ENCODE measurements around the gene CSRP1. TPM values are rescaled to one million over a fixed set of nuclear protein-coding genes. Genes with fewer than 3 reads are reported as not detected.

CSRP1 gene
- total RNA-seq, 4 donors from 2014 or later = 22.7 to 91.1 (median 68.9) TPM

DNA sequence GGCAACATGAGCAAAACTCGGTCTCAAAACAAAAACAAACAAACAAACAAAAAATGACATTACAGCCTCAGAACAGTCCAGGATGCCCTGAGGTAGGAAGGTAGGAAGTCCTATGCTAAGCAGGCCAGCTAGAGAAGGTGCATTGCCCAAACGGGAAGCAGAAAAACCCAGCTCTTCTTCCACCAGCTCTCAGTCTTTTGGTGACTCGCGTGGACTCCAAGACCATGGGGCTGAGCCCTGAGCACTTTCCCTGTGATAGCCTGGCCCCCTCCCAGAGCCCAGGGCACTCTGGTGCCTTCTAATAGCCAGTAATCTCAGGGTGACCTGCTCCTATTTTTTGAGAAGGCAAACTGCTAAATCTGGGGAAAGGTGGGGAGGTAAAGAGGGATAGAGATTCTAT lies 54.1 kb downstream of the CSRP1 start:
- TF ChIP-seq, protein P1, sequence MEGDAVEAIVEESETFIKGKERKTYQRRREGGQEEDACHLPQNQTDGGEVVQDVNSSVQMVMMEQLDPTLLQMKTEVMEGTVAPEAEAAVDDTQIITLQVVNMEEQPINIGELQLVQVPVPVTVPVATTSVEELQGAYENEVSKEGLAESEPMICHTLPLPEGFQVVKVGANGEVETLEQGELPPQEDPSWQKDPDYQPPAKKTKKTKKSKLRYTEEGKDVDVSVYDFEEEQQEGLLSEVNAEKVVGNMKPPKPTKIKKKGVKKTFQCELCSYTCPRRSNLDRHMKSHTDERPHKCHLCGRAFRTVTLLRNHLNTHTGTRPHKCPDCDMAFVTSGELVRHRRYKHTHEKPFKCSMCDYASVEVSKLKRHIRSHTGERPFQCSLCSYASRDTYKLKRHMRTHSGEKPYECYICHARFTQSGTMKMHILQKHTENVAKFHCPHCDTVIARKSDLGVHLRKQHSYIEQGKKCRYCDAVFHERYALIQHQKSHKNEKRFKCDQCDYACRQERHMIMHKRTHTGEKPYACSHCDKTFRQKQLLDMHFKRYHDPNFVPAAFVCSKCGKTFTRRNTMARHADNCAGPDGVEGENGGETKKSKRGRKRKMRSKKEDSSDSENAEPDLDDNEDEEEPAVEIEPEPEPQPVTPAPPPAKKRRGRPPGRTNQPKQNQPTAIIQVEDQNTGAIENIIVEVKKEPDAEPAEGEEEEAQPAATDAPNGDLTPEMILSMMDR (IDR thresholded peaks at IDR 0.05 in 4 of 5, conservative IDR thresholded peaks at IDR 0.05 in 1 of 5) = no peak
- TF ChIP-seq POLR2A (IDR thresholded peaks at IDR 0.05) = no peak
- ATAC-seq (no peak), DNase-seq (peak in 1 of 2 donors; percentile 5)
- Histone ChIP-seq H3K36me3 (no peaks in the 10 kb centered on the region), H3K4me1 (peaks cover 44 to 50% of the 10 kb centered on the region in 2 donors), H3K27me3 (no peaks in the 10 kb centered on the region), H3K4me3 (no peak overlapping the region), H3K9me3 (no peaks in the 10 kb centered on the region), H3K27ac (no peak overlapping the region)
- intact Hi-C loops (cut with DNase I; ENCODE audit: low total_unique reads) = no loop called here
- in situ Hi-C loops (cut with MboI; ENCODE audit: low sequenced_read_pairs in 4 of 4) = no loop called here

DNA sequence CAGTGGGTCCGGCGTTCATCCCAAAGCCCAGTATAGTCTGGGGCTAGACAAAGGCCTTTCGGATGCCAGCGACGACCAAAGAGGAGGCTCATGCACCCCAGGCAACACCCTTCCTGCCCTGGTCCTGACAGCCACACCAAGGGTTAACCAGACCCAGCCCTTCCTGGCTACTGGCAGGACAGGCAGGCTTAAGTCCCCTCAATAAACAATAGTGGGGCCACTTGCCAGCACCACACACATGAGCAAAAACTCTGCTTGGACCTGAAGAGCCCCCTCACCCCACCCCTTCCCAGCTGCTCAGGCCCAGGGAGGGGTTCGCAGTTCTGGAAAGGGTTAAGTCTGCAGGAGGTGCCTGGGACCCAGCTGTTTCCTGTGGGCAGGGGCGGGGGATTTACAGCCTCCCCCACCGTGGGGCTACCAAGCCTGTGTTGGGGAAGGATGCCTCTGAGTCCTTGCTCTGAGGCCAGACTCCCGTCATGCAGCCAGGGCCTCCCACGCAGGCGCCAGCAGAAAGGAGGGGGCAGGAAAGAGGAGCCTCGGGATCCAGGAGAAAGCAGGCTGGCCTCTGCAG lies 56.1 kb downstream of the CSRP1 start:
- Histone ChIP-seq H3K4me3 (no peak overlapping the region), H3K27me3 (no peaks in the 10 kb centered on the region), H3K27ac (peak overlapping the region in 3 of 4 donors; percentile 35 to 53 (median 37)), H3K36me3 (no peaks in the 10 kb centered on the region), H3K9me3 (no peaks in the 10 kb centered on the region), H3K4me1 (peaks cover 26 to 32% of the 10 kb centered on the region in 2 donors)
- in situ Hi-C loops (cut with MboI; ENCODE audit: low sequenced_read_pairs in 4 of 4) = no loop called here
- intact Hi-C loops (cut with DNase I; ENCODE audit: low total_unique reads) = no loop called here
- TF ChIP-seq, protein P1 (IDR thresholded peaks at IDR 0.05 in 4 of 5, conservative IDR thresholded peaks at IDR 0.05 in 1 of 5) = no peak
- TF ChIP-seq POLR2A (IDR thresholded peaks at IDR 0.05) = no peak
- DNase-seq (peak in 1 of 2 donors; percentile 45), ATAC-seq (peak; percentile 6 to 21)

DNA sequence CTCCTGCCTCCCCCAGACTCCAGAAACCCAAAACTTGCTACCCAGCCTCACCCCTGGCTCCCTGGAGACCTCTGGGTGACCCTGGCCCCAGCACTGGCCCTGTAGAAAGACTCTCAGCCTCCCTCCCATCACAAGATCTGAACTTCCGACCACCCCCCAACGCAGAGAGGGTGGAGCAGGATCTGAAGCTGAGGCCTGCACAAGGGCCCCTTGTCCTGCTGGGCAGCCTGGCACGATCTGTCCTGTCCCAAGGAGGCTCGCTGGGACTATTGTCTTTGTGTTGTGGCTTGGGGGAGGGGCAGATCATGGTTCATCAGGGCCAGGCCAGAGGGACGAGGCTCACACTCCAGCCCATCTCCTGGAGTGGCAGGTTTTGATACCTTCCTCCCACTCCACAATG lies 57.9 kb downstream of the CSRP1 start:
- intact Hi-C loops (cut with DNase I; ENCODE audit: low total_unique reads) = loop anchor here (1.0 kb wide), 3 partner anchors 14 to 64 kb away; no protein-coding TSS in a partner anchor
- no peaks in the 10 kb centered on the region for H3K27me3 ChIP-seq
- no peak for TF ChIP-seq POLR2A (IDR thresholded peaks at IDR 0.05)
- TF ChIP-seq, protein P1 (IDR thresholded peaks at IDR 0.05 in 4 of 5, conservative IDR thresholded peaks at IDR 0.05 in 1 of 5) = no peak
- no peak for DNase-seq
- H3K4me3 ChIP-seq = no peak overlapping the region
- no peaks in the 10 kb centered on the region for H3K9me3 ChIP-seq
- in situ Hi-C loops (cut with MboI; ENCODE audit: low sequenced_read_pairs in 4 of 4) = loop anchor here (5.0 to 10.0 kb wide), 3 partner anchors 33 to 66 kb away; no protein-coding TSS in a partner anchor
- no peaks in the 10 kb centered on the region for H3K36me3 ChIP-seq
- H3K27ac ChIP-seq = peak overlapping the region; percentile 27 to 58 (median 46)
- no peak for ATAC-seq
- H3K4me1 ChIP-seq = peaks cover 21 to 25% of the 10 kb centered on the region in 2 donors

DNA sequence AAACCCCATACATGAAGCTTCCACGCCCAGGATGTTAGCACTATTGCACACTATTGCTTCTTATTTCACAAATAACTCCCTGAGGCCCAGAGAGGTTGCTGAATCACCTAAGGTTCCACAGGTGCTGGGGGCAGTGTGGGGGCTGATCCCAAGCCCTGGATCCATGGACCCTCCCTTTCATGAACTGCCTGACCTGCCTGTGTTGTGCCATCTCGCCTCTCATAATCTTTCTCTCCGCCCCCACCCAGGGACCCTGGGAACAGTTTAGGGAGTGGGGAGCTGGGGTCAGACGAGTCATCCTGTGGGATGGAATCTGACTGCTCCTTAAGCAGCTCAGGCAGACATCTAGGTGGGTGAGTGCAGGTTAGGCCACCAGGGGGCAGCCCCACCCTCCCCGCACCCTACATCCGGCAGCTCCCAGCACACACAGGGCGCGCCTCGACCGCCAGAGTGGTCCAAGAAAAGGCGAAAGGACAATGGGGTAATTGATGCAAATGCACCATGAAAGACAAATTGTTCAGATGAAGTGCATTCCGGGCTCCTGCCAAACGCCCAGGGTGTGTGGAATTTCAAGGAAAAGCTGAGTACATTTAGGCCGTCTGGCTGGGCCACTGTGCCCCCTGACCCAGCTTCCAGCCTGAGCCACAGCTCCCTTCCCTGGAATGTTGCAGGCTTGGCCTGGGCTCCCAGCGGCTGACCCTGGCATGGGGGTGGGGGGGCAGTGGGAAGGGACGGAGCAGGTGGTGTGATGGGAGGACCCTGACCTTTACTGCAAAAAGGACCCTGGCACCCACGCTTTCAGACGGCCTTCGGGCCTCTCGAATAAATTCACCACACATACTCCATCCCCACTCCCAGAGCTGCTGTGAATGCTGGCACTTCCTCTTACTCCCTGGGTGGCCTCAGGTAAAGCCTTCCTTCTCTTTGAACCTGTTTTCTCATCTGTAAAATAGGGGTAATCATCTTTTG lies 58.7 kb downstream of the CSRP1 start:
- no peak overlapping the region for H3K4me3 ChIP-seq
- peak; percentile 78 to 93 for ATAC-seq
- H3K27ac ChIP-seq = peak overlapping the region; percentile 27 to 58 (median 46)
- intact Hi-C loops (cut with DNase I; ENCODE audit: low total_unique reads) = loop anchor here (1.0 kb wide), 3 partner anchors 15 to 65 kb away; no protein-coding TSS in a partner anchor
- peaks cover 21 to 25% of the 10 kb centered on the region in 2 donors for H3K4me1 ChIP-seq
- H3K9me3 ChIP-seq = no peaks in the 10 kb centered on the region
- no peaks in the 10 kb centered on the region for H3K36me3 ChIP-seq
- no peaks in the 10 kb centered on the region for H3K27me3 ChIP-seq
- TF ChIP-seq POLR2A (IDR thresholded peaks at IDR 0.05) = no peak
- TF ChIP-seq, protein P1 (IDR thresholded peaks at IDR 0.05 in 4 of 5, conservative IDR thresholded peaks at IDR 0.05 in 1 of 5) = peak; percentile 75 to 96 (median 95)
- DNase-seq = peak; percentile 61 to 80
- in situ Hi-C loops (cut with MboI; ENCODE audit: low sequenced_read_pairs in 4 of 4) = loop anchor here (5.0 to 10.0 kb wide), 3 partner anchors 34 to 67 kb away; no protein-coding TSS in a partner anchor

Data from gastrocnemius medialis (tissue), 4 donors.